Stimulated activated naive CD8-positive, alpha-beta T cell treated with anti-CD3 and anti-CD28 coated beads, Interleukin-15, Interleukin-2, amounts not matched to agents 100 ng/mL and 50 ng/mL, for 24 hours (primary cell): Measurements from ENCODE around the gene CASZ1.

Source experiments
- H3K27ac Mint-ChIP-seq: one replicate; pipeline ENCODE4 v1.8.0; 2021; ENCODE audit warnings: mild to moderate bottlenecking, mixed read lengths
- H3K27me3 Mint-ChIP-seq: one replicate; pipeline ENCODE4 v1.8.0; 2021; ENCODE audit warnings: mixed read lengths
- H3K36me3 Mint-ChIP-seq: one replicate; pipeline ENCODE4 v1.8.0; 2021; ENCODE audit warnings: low read depth, mixed read lengths
- H3K4me1 Mint-ChIP-seq: one replicate; pipeline ENCODE4 v1.8.0; 2021; ENCODE audit warnings: low read depth, mixed read lengths
- H3K4me3 Mint-ChIP-seq: one replicate; pipeline ENCODE4 v1.8.0; 2021; ENCODE audit warnings: mild to moderate bottlenecking, mixed read lengths
- H3K9me3 Mint-ChIP-seq: one replicate; pipeline ENCODE4 v1.8.0; 2021; ENCODE audit warnings: mixed read lengths

Gene CASZ1

DNA sequence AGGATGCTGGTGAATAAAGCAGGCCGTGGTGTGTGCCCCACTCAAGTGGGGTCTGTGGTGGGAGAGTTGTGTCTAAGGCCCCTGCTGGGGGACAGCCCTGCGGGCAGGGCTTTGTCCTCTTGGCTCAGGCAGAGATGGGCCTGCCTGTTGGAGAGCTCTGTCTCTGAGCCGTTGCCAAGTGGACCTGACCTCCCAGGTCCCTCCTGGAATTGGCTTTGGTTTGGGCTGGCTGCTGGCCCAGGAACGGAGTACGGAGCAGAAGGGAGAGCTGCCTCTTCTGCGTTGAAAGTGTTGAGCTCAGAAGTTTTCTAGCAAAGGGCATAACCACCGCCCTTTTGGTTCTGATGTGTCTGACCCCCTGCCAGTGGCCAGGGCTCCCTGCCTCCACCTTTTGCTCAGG is 167.8 kb downstream of the CASZ1 start:
- H3K27ac Mint-ChIP-seq = no peak overlapping the region
- no peaks in the 10 kb centered on the region for H3K36me3 Mint-ChIP-seq
- no peaks in the 10 kb centered on the region for H3K9me3 Mint-ChIP-seq
- no peak overlapping the region for H3K4me3 Mint-ChIP-seq
- H3K27me3 Mint-ChIP-seq = no peaks in the 10 kb centered on the region
- no peaks in the 10 kb centered on the region for H3K4me1 Mint-ChIP-seq

DNA sequence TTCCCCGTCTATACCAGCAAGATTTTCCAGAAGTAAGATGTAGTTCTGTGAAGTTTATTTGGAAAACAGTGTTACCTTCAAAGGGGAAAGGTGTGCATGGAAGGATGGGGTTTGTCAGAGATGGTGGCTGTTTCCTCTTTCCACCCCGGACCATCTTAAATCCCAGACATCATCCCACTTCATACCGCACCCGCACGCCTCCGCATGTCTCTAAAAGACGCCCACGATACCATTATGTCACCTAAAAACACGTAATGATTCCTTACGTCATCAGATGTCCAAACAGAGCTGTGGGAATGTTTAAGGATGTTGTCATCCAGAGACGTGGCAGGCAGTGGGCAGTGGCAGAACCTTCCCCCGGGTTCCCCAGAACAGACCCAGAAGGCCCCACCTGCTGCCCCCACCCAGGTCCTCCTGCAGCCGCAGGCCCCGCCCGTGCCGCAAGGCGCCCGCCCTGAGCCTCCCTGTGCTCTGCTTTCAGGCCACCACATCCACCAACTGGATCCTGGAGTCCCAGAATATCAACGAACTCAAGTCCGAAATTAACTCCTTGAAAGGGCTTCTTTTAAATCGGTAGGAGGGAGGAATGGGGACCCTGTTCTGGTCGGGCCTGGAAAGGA is 169.5 kb downstream of the CASZ1 start:
- no peak overlapping the region for H3K27ac Mint-ChIP-seq
- H3K27me3 Mint-ChIP-seq = no peaks in the 10 kb centered on the region
- H3K9me3 Mint-ChIP-seq = no peaks in the 10 kb centered on the region
- H3K4me3 Mint-ChIP-seq = no peak overlapping the region
- H3K36me3 Mint-ChIP-seq = no peaks in the 10 kb centered on the region
- no peaks in the 10 kb centered on the region for H3K4me1 Mint-ChIP-seq

DNA sequence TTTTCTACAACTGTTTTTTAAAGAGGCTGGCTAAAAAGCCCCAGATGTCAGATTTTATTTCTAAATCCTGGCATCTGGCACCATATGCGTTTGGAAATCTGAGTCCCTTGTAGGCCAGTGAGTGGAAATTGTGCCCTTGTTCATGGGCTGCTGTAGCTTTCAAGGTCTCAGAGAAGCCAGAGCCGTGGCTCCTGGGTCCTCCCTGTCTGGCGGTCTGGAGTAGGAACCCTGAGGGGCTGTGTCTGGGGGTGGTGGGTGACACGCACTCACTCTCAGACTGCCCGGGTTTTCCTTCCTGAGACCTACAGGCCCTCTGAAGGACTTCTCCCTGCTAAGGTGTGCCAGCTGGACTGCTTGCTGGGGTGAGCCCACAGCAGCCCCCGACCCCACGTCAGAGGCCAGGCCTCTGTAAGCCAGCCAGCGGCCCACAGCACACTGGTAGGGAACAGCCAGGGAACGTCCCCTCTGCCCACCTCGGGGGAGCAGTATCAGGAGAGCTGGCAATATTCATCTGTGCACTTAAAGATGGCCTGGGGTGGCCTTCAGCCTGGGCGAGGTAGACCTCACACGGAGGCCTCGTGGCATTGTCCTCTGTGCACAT is 170.2 kb downstream of the CASZ1 start:
- H3K4me3 Mint-ChIP-seq = no peak overlapping the region
- H3K4me1 Mint-ChIP-seq = no peaks in the 10 kb centered on the region
- H3K36me3 Mint-ChIP-seq = no peaks in the 10 kb centered on the region
- no peaks in the 10 kb centered on the region for H3K9me3 Mint-ChIP-seq
- no peaks in the 10 kb centered on the region for H3K27me3 Mint-ChIP-seq
- no peak overlapping the region for H3K27ac Mint-ChIP-seq

DNA sequence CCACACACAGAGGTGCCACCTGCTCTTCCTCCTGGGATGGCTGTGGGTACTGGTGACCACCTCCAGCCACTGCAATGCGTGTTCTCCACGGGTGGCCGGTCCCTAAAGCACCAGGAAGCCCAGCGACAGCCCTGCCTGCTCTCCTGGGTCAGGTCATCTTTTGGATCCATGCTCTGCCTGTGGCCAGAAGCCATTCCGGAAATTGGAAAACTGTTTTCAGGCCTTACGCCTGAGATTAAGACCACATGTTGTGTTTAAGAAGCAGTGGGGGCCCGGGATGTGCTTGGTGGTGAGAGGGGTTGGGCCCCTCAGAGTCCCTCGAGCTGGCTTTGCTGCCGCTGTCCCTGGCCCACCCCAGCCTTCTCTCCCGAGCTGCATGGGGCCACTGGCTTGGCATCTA is 170.9 kb downstream of the CASZ1 start:
- H3K9me3 Mint-ChIP-seq = no peaks in the 10 kb centered on the region
- H3K4me1 Mint-ChIP-seq = no peaks in the 10 kb centered on the region
- no peak overlapping the region for H3K27ac Mint-ChIP-seq
- no peak overlapping the region for H3K4me3 Mint-ChIP-seq
- H3K36me3 Mint-ChIP-seq = no peaks in the 10 kb centered on the region
- no peaks in the 10 kb centered on the region for H3K27me3 Mint-ChIP-seq

DNA sequence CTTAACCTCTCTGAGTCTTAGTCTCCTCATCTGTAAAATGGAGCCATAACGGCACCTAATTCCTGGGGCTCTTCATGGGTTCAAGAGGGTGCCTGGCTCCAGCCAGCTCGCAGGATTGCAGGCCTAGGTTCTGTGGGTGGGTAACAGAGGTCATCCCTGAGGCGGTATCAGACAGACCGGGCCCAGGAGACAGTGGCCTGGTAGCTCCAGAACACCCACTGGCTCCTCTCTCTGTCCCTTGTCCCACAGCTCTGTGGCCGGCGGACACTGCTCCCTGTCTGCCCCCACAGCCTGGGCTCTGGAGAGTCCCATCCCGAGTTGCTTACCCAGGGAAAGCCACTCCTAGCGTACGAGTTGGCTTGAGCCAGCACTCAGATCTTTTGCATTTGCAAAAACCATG is 171.4 kb downstream of the CASZ1 start:
- Mint-ChIP-seq H3K9me3 (no peaks in the 10 kb centered on the region), H3K4me1 (no peaks in the 10 kb centered on the region), H3K4me3 (no peak overlapping the region), H3K27me3 (no peaks in the 10 kb centered on the region), H3K36me3 (no peaks in the 10 kb centered on the region), H3K27ac (no peak overlapping the region)

DNA sequence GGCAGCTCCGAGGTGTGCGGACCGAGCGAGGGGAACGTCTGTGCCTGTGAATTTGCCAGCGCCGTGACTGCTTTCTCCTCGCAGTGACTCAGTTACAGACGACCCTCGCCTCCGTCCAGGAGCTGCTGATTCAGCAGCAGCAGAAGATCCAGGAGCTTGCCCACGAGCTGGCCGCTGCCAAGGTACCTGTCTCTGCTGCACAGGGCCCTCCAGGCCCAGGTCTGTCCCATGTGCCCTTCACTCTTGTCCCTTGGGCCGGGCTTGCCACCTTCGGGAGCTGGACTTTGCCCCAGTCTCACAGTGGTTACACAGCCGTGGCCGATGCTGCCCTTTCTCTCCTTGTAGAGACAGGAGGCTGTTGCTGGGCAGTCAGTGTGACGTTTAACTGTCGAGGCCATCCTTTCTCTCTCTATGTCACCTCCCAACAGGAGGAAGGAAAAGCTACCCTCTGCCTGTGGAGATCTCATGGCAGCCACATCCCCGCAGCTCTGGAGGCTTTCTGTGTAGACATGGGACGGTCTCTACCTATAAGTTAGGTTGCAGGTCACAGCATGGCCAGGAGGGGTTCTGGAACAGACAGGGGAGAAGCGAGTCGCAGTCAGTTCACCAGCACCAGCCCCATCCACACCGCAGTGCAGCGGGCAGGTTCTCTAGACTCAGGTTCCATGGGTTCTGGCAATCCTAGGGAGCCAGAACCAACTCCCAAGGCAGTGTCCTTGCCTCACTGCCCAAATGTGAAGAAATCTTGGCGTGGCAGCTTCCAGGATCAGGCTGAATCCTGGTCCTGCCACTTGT is 172.0 kb downstream of the CASZ1 start:
- H3K27ac Mint-ChIP-seq = no peak overlapping the region
- no peak overlapping the region for H3K4me3 Mint-ChIP-seq
- no peaks in the 10 kb centered on the region for H3K9me3 Mint-ChIP-seq
- no peaks in the 10 kb centered on the region for H3K4me1 Mint-ChIP-seq
- no peaks in the 10 kb centered on the region for H3K36me3 Mint-ChIP-seq
- no peaks in the 10 kb centered on the region for H3K27me3 Mint-ChIP-seq

DNA sequence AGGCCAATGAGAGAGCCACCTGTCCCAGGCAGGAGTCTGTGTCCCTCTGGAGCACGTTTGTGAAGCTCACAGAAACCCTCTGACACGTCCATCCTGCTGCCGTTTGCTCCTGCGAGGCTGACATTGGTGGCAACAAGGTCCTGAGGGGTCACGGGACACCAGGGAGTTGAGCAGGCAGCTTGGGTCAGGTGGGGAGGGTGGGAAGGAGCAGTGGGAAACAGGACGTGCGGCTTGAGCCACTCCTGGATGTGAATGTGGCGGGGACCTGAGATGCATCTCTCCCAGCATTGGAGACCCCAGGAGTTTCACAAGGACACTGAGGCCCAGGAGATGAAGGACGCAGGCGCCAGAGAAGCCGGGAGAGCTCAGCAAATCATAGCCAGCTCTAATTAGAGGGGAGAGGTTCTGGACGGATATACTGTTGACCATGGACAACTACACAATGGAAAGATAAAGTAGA is 172.7 kb downstream of the CASZ1 start:
- no peaks in the 10 kb centered on the region for H3K36me3 Mint-ChIP-seq
- no peak overlapping the region for H3K4me3 Mint-ChIP-seq
- no peaks in the 10 kb centered on the region for H3K9me3 Mint-ChIP-seq
- no peak overlapping the region for H3K27ac Mint-ChIP-seq
- H3K27me3 Mint-ChIP-seq = no peaks in the 10 kb centered on the region
- no peaks in the 10 kb centered on the region for H3K4me1 Mint-ChIP-seq

DNA sequence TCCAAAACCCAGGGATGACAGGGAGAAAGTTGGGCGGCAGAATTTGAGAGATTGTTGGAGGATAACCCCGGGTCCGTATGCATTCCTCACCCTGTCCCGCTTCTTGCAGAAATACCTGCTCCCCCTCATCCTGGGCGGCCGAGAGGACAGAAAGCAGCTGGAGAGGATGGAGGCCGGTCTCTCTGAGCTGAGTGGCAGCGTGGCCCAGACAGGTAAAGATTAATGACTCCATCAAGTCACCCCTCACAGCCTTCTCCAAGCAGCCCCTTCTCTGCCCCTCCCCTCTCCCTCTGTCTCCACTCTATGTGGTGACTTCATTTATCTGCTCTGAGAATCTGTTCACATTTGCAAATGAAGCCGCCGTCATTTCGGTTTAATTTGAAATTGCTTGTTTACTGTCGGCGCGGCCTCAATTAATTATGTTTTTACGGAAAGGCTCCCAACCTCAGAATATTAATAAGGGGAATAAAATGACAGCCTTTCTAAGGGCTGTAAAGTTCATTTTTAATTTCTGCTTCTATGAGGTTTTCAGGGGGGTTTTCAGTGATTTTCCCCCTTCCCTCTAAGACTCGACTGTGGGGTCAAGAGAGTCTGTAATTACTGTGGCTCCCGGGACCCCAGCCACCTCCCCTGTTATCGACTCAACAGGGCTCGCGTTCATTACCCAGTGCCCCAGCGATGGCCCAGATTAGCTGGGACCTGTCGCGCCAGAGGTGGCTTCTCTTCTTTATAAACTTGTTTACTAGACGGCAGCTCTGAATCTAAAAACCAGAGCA is 173.3 kb downstream of the CASZ1 start:
- Mint-ChIP-seq H3K27me3 (no peaks in the 10 kb centered on the region), H3K4me3 (no peak overlapping the region), H3K27ac (no peak overlapping the region), H3K9me3 (no peaks in the 10 kb centered on the region), H3K36me3 (no peaks in the 10 kb centered on the region), H3K4me1 (no peaks in the 10 kb centered on the region)

DNA sequence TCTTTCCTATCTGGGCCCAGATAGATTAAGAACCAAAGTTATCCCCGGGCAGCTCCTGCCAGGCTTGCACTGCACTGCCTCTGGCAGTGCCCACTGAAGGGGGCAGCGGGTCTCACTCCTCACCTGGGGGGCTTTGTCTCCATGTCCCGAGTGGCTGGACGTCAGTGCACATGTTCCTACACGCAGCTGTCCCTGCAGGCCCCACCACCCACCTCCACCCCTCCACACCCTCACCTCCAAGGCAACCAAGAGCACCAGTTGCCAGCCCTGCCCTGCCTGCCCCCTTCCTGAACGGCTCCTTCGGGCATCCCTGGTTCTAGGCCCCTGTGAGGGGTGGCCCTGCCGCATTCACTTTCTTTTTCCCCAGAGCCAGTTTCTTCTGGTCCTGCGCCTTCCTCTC is 174.5 kb downstream of the CASZ1 start:
- H3K4me3 Mint-ChIP-seq = no peak overlapping the region
- H3K27ac Mint-ChIP-seq = no peak overlapping the region
- no peaks in the 10 kb centered on the region for H3K36me3 Mint-ChIP-seq
- H3K27me3 Mint-ChIP-seq = no peaks in the 10 kb centered on the region
- H3K9me3 Mint-ChIP-seq = no peaks in the 10 kb centered on the region
- H3K4me1 Mint-ChIP-seq = no peaks in the 10 kb centered on the region

DNA sequence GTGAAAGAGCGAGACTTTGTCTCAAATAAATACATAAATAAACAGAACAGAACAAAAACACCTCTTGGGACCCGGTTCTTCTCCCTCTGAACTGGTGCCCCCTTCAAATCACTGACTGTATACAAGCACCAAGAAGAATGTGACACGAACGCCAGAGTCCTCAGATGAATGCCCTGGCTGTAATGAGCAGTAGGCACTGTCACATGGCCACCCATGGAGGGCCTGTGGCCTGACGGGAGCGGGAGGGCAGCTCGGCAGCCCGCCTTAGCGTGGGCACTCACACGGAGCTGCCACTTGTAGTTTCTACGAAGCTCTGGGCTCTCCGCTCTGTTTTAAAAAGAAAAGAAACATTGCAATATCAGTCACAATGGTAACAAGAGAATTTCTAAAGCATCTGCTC is 175.7 kb downstream of the CASZ1 start:
- Mint-ChIP-seq H3K27me3 (no peaks in the 10 kb centered on the region), H3K4me3 (no peak overlapping the region), H3K9me3 (no peaks in the 10 kb centered on the region), H3K27ac (no peak overlapping the region), H3K4me1 (no peaks in the 10 kb centered on the region), H3K36me3 (no peaks in the 10 kb centered on the region)

DNA sequence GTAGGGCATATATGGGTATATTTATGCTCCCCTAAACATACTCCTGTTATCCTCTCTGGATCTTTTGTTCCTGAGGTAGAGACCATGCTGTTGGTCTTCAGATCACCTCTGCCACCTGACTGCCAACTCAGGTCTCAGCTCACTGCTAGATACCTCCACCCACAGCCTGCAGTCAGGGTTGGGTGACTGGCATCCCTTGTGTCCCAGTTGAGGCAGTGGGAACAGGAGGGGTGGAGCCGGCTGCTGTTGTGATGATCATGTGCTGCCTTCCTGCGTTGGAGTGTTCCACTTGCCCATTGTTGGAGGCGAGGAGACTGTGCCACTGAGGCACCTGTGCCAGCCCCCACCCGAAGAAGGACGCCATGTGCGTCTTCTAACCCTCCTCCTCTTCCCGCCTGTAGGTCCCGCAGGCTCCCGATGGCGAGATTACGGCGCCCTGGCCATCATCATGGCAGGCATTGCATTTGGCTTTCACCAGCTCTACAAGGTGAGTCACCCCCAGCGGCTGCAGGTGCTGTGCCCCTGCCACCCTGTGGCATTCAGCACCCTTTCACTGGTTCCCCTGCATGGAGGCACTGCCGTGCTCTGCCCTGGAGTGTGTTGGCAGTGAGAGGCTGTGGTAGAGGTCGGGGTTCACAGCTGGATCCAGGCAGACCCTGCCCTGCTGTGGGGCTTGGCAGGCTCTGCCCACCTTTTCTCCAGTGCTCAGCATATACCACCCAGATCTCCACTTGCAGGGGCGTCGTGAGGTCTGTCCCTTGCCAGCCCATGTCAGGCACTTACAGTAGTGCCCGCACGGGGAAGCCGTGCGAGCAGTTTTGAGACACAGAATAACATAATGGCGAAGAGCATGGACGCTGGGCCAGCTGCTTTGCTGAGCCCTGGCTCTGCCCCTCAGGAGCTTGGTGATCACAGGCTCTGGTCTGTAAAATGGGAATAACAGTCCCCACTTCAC is 178.2 kb downstream of the CASZ1 start:
- Mint-ChIP-seq H3K36me3 (no peaks in the 10 kb centered on the region), H3K27ac (no peak overlapping the region), H3K27me3 (no peaks in the 10 kb centered on the region), H3K9me3 (no peaks in the 10 kb centered on the region), H3K4me1 (no peaks in the 10 kb centered on the region), H3K4me3 (no peak overlapping the region)

DNA sequence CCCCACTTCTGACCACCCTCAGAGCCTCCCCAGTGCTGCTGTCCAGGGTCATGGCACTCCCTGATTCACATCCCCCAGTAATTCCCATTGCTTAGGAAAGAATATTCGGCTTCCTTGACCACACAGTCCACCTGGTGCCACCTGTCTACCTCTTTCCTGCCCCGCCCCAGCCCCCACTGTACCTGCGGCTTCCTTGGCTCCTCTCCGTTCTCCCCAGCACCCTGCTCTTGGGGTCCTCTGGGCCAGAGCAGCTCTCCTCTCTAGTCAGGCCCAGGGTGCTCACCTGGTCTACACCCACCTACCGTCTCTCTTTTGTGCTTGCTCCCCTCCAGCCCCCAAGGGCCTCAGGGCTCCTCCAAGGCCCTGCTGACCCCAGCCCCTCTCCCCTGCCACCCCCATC is 179.1 kb downstream of the CASZ1 start:
- H3K4me1 Mint-ChIP-seq = no peaks in the 10 kb centered on the region
- no peaks in the 10 kb centered on the region for H3K9me3 Mint-ChIP-seq
- H3K27ac Mint-ChIP-seq = no peak overlapping the region
- no peak overlapping the region for H3K4me3 Mint-ChIP-seq
- no peaks in the 10 kb centered on the region for H3K36me3 Mint-ChIP-seq
- H3K27me3 Mint-ChIP-seq = no peaks in the 10 kb centered on the region

DNA sequence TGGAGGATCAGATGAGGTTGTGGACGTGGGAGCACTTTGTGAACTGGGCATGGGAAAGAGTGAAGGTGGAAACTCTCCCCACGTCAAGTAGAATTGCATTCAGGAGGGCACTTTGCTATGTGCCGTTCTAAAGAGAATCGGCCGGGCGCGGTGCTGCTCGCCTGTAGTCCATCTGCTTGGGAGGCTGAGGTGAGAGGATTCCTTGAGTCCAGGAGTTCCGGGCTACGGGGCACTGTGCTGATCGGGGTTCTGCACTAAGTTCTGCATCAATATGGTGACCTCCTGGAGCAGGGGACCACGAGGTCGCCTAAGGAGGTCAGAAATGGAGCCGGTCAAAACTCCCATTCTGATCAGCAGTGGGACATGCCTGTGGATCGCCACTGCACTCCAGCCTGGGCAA is 179.8 kb downstream of the CASZ1 start:
- H3K9me3 Mint-ChIP-seq = no peaks in the 10 kb centered on the region
- H3K27ac Mint-ChIP-seq = no peak overlapping the region
- H3K36me3 Mint-ChIP-seq = no peaks in the 10 kb centered on the region
- no peaks in the 10 kb centered on the region for H3K4me1 Mint-ChIP-seq
- H3K4me3 Mint-ChIP-seq = no peak overlapping the region
- no peaks in the 10 kb centered on the region for H3K27me3 Mint-ChIP-seq

DNA sequence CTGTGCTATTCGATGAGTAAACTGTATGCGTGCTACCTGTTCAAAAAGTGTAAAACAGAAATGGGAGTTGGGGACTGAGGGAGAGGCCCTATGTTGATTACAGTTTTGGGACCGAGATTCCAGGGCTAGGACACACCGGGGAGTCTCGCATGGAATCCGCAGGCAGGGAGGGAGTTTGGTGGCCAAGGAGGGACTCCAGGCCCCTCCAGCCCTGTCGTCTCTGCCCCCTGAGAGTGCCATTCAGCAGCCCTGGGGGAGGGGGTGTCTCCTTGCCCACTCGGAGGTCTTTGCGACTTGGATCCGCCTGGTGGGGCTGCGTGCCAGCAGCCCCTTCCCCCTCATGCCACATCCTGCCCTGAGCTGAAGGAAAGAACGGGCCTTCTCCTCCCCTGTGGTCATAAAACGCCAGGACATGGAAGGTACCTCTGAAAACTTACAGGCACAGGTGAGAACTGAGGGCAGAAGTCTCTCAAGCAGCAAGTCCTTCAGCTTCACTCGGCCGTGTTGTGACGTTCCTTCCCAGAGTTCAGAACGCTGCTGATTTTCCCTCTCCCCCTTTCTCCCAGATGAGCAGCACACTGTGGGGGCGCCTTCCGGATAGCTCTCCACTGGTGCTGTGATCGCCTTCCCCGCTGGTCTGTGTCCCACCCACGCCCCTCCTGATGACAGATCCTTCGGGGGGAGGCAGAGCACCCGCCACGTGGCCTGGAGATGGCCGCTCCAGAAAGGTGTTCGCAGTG is 180.3 kb downstream of the CASZ1 start:
- H3K4me1 Mint-ChIP-seq = no peaks in the 10 kb centered on the region
- no peaks in the 10 kb centered on the region for H3K36me3 Mint-ChIP-seq
- no peaks in the 10 kb centered on the region for H3K9me3 Mint-ChIP-seq
- H3K27me3 Mint-ChIP-seq = no peaks in the 10 kb centered on the region
- H3K27ac Mint-ChIP-seq = no peak overlapping the region
- H3K4me3 Mint-ChIP-seq = no peak overlapping the region
